CD4-positive, alpha-beta memory T cell (primary cell): ENCODE measurements around the gene RAB22A. TPM values are rescaled to one million over a fixed set of nuclear protein-coding genes. Genes with fewer than 3 reads are reported as not detected.

Source experiments
- CTCF ChIA-PET: fragments of 350-600 bp; sonication (Branson Sonifier 250); formaldehyde crosslinking; loops from one replicate; lab custom pipeline; 2021; ENCODE audit warnings: inconsistent platforms; ENCODE audit not compliant: partially characterized antibody; lab: Charles Lee
- POLR2A ChIA-PET: fragments of 350-600 bp; sonication (Branson Sonifier 250); formaldehyde crosslinking; loops from one replicate; lab custom pipeline; 2021; ENCODE audit not compliant: partially characterized antibody; lab: Charles Lee
- DNase-seq, 5 donors: peaks; one replicate each; pipeline versions ENCODE4 v3.0.0 to v3.0.0-alpha.2; 2020 to 2022; ENCODE audit warnings: mixed read lengths in 1 of 5
- H3K27ac ChIP-seq: one replicate; pipeline ENCODE4 v1.7.0; 2013; ENCODE audit warnings: low read depth, low read length
- H3K27me3 ChIP-seq: 2 replicates; pipeline ENCODE4 v1.7.0; 2013; ENCODE audit warnings: mild to moderate bottlenecking, low read length, moderate library complexity; ENCODE audit not compliant: insufficient read depth
- H3K36me3 ChIP-seq: 2 replicates; pipeline ENCODE4 v1.7.0; 2013; ENCODE audit warnings: mild to moderate bottlenecking, low read length, moderate library complexity; ENCODE audit not compliant: insufficient read depth
- H3K4me1 ChIP-seq: 2 replicates; pipeline ENCODE4 v1.7.0; 2013; ENCODE audit warnings: mild to moderate bottlenecking, low read length, moderate library complexity; ENCODE audit not compliant: insufficient read depth
- H3K4me3 ChIP-seq, 2 donors: one replicate each; pipeline ENCODE4 v1.7.0; 2013; ENCODE audit warnings: low read length in 2 of 2, mild to moderate bottlenecking in 1 of 2
- H3K9me3 ChIP-seq, 2 donors: one replicate each; pipeline ENCODE4 v1.7.0; 2013; ENCODE audit warnings: low read length in 2 of 2, control low read depth in 1 of 2; ENCODE audit not compliant: control insufficient read depth in 1 of 2
- H3K27ac Mint-ChIP-seq, 7 donors: one replicate each; pipeline ENCODE4 v1.8.0; 2020 to 2021; ENCODE audit warnings: mixed read lengths in 7 of 7, mild to moderate bottlenecking in 6 of 7, inconsistent platforms in 3 of 7, moderate library complexity in 3 of 7
- H3K27me3 Mint-ChIP-seq, 2 donors: one replicate each; pipeline ENCODE4 v1.8.0; 2020 to 2021; ENCODE audit warnings: mixed read lengths in 2 of 2
- H3K36me3 Mint-ChIP-seq, 2 donors: one replicate each; pipeline ENCODE4 v1.8.0; 2020 to 2021; ENCODE audit warnings: mixed read lengths in 2 of 2, inconsistent platforms in 1 of 2, mild to moderate bottlenecking in 1 of 2
- H3K4me1 Mint-ChIP-seq, 4 donors: one replicate each; pipeline ENCODE4 v1.8.0; 2020 to 2021; ENCODE audit warnings: mixed read lengths in 4 of 4, mild to moderate bottlenecking in 1 of 4
- H3K4me3 Mint-ChIP-seq, 8 donors: one replicate each; pipeline ENCODE4 v1.8.0; 2020 to 2021; ENCODE audit warnings: mixed read lengths in 8 of 8, mild to moderate bottlenecking in 7 of 8, moderate library complexity in 6 of 8, inconsistent platforms in 3 of 8
- H3K9me3 Mint-ChIP-seq, 8 donors: one replicate each; pipeline ENCODE4 v1.8.0; 2020 to 2021; ENCODE audit warnings: mixed read lengths in 8 of 8, mild to moderate bottlenecking in 5 of 8, inconsistent platforms in 3 of 8, moderate library complexity in 1 of 8
- intact Hi-C: fragments of 100-400 bp; cut with micrococcal nuclease; formaldehyde crosslinking; loops from one replicate; pipeline ENCODE4 v1.15.1; 2023
- polyA plus RNA-seq, 2 donors: library from polyadenylated mRNA; unstranded; fragments of 300-500 nt; fragmentation: Illumina TruSeq; gene quantifications; one replicate each; pipeline ENCODE4 v1.2.3, GENCODE V29; 2021
- total RNA-seq, 2 experiments: library from RNA; stranded (reverse); gene quantifications; one replicate each; pipeline ENCODE4 v1.2.3, GENCODE V29; 2021

The RAB22A gene
- total and polyA plus RNA-seq, 4 experiments from 2014 or later, result 11.0 to 23.6 (median 20.4) TPM

DNA sequence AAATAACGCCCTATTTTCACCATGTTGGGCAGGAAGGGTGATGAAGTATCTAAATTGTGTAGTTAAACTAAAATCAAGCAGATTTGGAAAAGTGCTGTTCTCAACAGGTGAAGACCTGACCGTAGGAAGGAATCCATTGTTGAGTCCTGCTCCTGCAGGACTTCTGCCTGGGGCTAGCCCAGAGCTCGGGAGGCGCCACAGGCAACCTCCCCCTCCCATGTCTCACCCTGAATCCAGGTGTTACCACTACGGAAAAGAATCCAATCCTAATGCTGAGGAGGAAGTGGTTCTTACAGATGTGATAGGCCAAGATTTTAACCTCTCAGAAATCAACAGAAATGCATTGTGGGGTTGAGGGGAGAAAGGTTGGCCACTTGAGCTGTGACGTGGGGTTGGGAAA, 30.2 kb downstream of the RAB22A start:
- Histone ChIP-seq H3K4me1 (peaks cover 5% of the 10 kb centered on the region), H3K9me3 (no peaks in the 10 kb centered on the region), H3K4me3 (no peak overlapping the region), H3K36me3 (no peaks in the 10 kb centered on the region), H3K27me3 (no peaks in the 10 kb centered on the region), H3K27ac (no peak overlapping the region)
- POLR2A ChIA-PET, result no interaction called here
- Mint-ChIP-seq H3K4me1 (peaks cover 31 to 56% (median 40%) of the 10 kb centered on the region in 4 donors), H3K27ac (no peak overlapping the region), H3K27me3 (no peaks in the 10 kb centered on the region), H3K36me3 (peaks cover 44 to 46% of the 10 kb centered on the region in 2 donors), H3K9me3 (no peaks in the 10 kb centered on the region), H3K4me3 (no peak overlapping the region)
- no peak for DNase-seq
- intact Hi-C loops, result no loop called here
- CTCF ChIA-PET, result no interaction called here

DNA sequence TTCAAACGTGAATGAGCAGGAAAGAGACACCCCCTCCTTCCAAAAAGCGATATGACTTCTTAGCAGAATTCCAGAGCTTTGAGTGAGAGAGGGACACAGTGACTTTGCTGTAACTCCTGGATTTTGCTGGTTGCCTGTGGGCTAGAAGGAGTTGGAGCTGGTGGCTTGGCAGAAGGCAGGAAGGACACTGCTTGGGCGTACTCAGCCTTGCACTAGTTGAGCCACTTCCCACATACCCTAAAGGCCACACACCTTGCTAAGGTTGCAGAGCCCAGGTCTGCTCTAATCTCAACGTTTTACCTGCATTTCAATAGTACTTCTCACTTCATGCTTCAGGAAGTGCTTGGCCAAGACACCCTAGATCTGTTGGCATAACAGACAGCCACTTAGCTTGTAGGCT, 30.6 kb downstream of the RAB22A start:
- H3K4me3 ChIP-seq, result no peak overlapping the region
- Mint-ChIP-seq H3K27me3 (no peaks in the 10 kb centered on the region), H3K27ac (peak overlapping the region in 2 of 7 donors; percentile 47 to 58), H3K4me1 (peaks cover 31 to 53% (median 39%) of the 10 kb centered on the region in 4 donors), H3K36me3 (peaks cover 44% of the 10 kb centered on the region in 2 donors), H3K4me3 (no peak overlapping the region), H3K9me3 (no peaks in the 10 kb centered on the region)
- no peaks in the 10 kb centered on the region for H3K9me3 ChIP-seq
- H3K27ac ChIP-seq, result no peak overlapping the region
- intact Hi-C loops, result no loop called here
- ChIA-PET POLR2A (no interaction called here), CTCF (no interaction called here)
- peaks cover under 1% of the 10 kb centered on the region for H3K36me3 ChIP-seq
- DNase-seq, result no peak
- peaks cover 5% of the 10 kb centered on the region for H3K4me1 ChIP-seq
- no peaks in the 10 kb centered on the region for H3K27me3 ChIP-seq

DNA sequence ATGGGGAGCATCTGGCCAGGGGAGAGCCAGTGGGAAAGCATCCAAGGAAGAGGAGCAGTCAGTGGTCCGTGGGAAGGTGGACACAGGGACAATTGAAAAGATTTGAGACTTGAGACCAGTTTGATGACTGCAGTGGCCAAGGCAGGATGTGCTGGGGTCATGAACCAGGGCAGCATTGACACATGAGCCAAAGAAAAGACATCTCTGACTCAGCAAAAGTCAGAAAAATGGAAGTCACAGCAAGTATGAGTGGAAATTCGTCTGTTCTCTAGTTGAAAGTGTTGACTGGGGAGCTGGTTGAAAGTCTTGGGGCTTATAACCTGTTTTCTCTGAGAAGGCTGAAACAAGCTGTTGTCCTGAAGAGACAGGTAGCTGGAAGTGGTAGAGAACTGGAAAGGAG, 31.3 kb downstream of the RAB22A start:
- Mint-ChIP-seq H3K4me1 (peaks cover 28 to 49% (median 37%) of the 10 kb centered on the region in 4 donors), H3K4me3 (no peak overlapping the region), H3K36me3 (peaks cover 48% of the 10 kb centered on the region in 2 donors), H3K27ac (peak overlapping the region in 2 of 7 donors; percentile 2 to 25), H3K9me3 (no peaks in the 10 kb centered on the region), H3K27me3 (no peaks in the 10 kb centered on the region)
- Histone ChIP-seq H3K4me1 (peaks cover 5% of the 10 kb centered on the region), H3K36me3 (peaks cover 8% of the 10 kb centered on the region), H3K9me3 (no peaks in the 10 kb centered on the region), H3K4me3 (no peak overlapping the region), H3K27me3 (no peaks in the 10 kb centered on the region), H3K27ac (no peak overlapping the region)
- CTCF ChIA-PET, result interaction anchor here (1.3 kb wide), 1 partner anchor 20 kb away, joined by 3 read pairs; no protein-coding TSS in a partner anchor
- DNase-seq, result no peak
- POLR2A ChIA-PET, result no interaction called here
- intact Hi-C loops, result no loop called here

DNA sequence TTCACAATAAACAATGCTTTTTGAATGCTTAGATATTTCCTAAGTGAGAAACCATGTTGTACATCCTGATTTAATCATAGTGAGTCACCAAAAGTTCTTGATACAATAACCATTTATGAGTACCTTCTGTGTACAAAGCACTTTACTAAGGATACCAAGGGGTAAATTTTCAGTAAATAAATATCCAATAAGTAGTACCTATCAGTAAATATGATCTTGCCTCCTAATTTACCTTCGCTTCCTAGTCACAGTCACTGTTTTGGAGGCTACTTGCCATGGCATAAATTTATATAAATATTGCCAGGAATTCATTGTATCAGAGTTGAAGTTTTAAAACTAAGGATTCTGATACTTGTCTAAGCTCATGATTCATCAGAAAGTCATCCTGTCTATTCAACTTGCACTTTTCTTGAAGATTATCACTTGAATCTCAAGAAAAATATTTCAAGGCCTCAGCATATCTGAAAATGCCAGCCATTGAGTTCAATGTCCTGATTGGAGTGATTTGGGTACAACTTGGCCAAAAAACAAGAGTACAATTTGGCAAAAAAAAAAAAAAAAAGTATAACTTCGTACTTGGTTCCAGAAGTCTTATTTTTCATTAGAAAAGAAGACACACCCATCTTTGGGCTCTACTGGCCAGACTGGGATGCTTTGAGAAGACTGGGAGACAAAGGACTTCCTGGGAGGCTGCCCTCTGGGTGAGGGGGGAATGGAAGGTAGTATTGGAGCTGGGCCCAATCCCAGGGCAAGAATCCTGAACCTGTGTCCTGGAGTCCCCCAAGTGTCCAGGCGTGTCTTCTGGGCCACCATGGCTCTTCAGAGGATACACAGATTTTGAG, 32.8 kb downstream of the RAB22A start:
- Mint-ChIP-seq H3K4me1 (peaks cover 23 to 44% (median 34%) of the 10 kb centered on the region in 4 donors), H3K27ac (no peak overlapping the region), H3K27me3 (no peaks in the 10 kb centered on the region), H3K36me3 (peaks cover 56 to 57% of the 10 kb centered on the region in 2 donors), H3K9me3 (no peaks in the 10 kb centered on the region), H3K4me3 (no peak overlapping the region)
- peaks cover 11% of the 10 kb centered on the region for H3K36me3 ChIP-seq
- no peak for DNase-seq
- intact Hi-C loops, result no loop called here
- peaks cover 5% of the 10 kb centered on the region for H3K4me1 ChIP-seq
- H3K4me3 ChIP-seq, result no peak overlapping the region
- ChIA-PET CTCF (interaction anchor here (1.4 kb wide), 1 partner anchor 105 kb away, joined by 5 read pairs; no protein-coding TSS in a partner anchor), POLR2A (interaction anchor here (0.6 kb wide), 1 partner anchor 1167 kb away, joined by 3 read pairs; no protein-coding TSS in a partner anchor)
- H3K27me3 ChIP-seq, result no peaks in the 10 kb centered on the region
- no peak overlapping the region for H3K27ac ChIP-seq
- no peaks in the 10 kb centered on the region for H3K9me3 ChIP-seq

DNA sequence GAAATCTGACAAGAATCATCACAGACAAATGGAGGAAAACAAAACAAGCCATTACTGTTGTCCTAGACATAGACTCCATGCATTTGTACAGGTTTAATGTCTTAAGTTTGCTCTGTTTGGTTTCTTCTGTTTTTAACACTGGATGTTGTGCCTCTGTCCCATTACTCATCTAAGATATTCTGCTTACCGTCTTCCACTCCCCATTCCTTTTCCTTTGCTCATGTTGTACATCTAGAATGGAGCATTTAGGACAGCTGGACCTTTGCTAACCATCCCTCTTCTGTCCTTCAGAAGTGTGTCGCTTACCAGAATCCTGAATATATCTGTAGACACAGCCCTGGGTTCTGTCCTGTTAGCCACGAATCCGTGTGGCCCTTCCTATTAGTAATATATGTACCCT, 35.2 kb downstream of the RAB22A start:
- ChIA-PET CTCF (no interaction called here), POLR2A (no interaction called here)
- Histone ChIP-seq H3K4me1 (peaks cover 5% of the 10 kb centered on the region), H3K4me3 (no peak overlapping the region), H3K36me3 (peaks cover 11% of the 10 kb centered on the region), H3K9me3 (no peaks in the 10 kb centered on the region), H3K27ac (no peak overlapping the region), H3K27me3 (no peaks in the 10 kb centered on the region)
- no peaks in the 10 kb centered on the region for H3K27me3 Mint-ChIP-seq
- H3K4me3 Mint-ChIP-seq, result no peak overlapping the region
- peaks cover 61 to 62% of the 10 kb centered on the region in 2 donors for H3K36me3 Mint-ChIP-seq
- H3K27ac Mint-ChIP-seq, result no peak overlapping the region
- no peak for DNase-seq
- no peaks in the 10 kb centered on the region for H3K9me3 Mint-ChIP-seq
- intact Hi-C loops, result no loop called here
- peaks cover 15 to 28% (median 20%) of the 10 kb centered on the region in 4 donors for H3K4me1 Mint-ChIP-seq

DNA sequence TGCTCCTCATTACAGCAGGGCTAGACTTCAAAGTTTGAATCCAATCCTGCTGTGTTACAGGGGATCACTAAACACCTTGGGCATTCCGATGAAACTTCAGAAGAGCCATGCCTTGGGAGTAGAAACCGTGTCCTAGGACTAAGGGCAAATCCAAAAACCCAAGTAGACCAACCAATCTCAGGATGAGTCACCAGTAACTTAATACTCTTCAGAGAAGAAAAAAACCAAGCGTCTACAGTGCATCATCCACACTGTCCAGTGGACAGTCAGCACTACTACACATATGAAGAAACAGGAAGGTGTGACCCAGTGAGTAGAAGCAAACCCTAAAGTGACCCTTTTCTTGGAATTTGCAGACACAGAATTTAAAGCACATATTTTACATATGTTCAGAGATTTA, 40.1 kb downstream of the RAB22A start:
- no peak overlapping the region for H3K27ac ChIP-seq
- no peaks in the 10 kb centered on the region for H3K27me3 ChIP-seq
- ChIA-PET POLR2A (no interaction called here), CTCF (interaction anchor here (1.1 kb wide), 1 partner anchor 11 kb away, joined by 3 read pairs; no protein-coding TSS in a partner anchor)
- DNase-seq, result no peak
- no peaks in the 10 kb centered on the region for H3K9me3 ChIP-seq
- peak overlapping the region in 2 of 7 donors; percentile 5 to 48 for H3K27ac Mint-ChIP-seq
- no peaks in the 10 kb centered on the region for H3K9me3 Mint-ChIP-seq
- H3K4me3 Mint-ChIP-seq, result no peak overlapping the region
- H3K4me1 Mint-ChIP-seq, result peaks cover 0 to 8% (median 4%) of the 10 kb centered on the region in 4 donors
- peaks cover 12% of the 10 kb centered on the region for H3K36me3 ChIP-seq
- no peaks in the 10 kb centered on the region for H3K27me3 Mint-ChIP-seq
- peaks cover 49 to 64% of the 10 kb centered on the region in 2 donors for H3K36me3 Mint-ChIP-seq
- H3K4me3 ChIP-seq, result no peak overlapping the region
- no peaks in the 10 kb centered on the region for H3K4me1 ChIP-seq
- intact Hi-C loops, result no loop called here

DNA sequence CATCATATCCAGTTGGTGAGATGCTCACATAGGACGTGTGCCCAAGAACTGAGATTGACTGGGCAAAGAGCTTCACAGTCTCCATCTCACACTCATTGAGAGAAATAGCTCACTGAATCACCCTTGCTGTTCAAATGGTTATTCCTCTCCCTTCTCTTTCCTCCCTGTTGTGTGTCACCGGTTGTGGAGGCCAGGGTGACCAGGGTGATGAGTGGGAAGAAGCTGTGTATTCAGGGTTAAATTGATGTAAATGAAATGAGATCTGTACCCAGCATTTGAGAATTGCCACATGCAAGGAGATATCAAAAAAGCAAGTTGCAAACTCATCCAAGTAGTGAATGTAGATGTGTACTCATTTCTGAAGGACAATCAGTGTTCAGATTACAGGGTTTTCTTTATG, 43.0 kb downstream of the RAB22A start:
- H3K27me3 Mint-ChIP-seq, result no peaks in the 10 kb centered on the region
- H3K4me3 Mint-ChIP-seq, result no peak overlapping the region
- H3K4me3 ChIP-seq, result no peak overlapping the region
- no peak overlapping the region for H3K27ac ChIP-seq
- CTCF ChIA-PET, result no interaction called here
- H3K27me3 ChIP-seq, result no peaks in the 10 kb centered on the region
- H3K36me3 ChIP-seq, result peaks cover 8% of the 10 kb centered on the region
- no peaks in the 10 kb centered on the region for H3K9me3 Mint-ChIP-seq
- H3K36me3 Mint-ChIP-seq, result peaks cover 39 to 59% of the 10 kb centered on the region in 2 donors
- H3K9me3 ChIP-seq, result no peaks in the 10 kb centered on the region
- DNase-seq, result no peak
- intact Hi-C loops, result no loop called here
- H3K4me1 ChIP-seq, result no peaks in the 10 kb centered on the region
- H3K27ac Mint-ChIP-seq, result peak overlapping the region in 2 of 7 donors; percentile 39 to 51
- POLR2A ChIA-PET, result no interaction called here
- H3K4me1 Mint-ChIP-seq, result peaks cover 0 to 2% (median under 1%) of the 10 kb centered on the region in 4 donors
